Stimulated activated CD4-positive, alpha-beta T cell treated with anti-CD3 and anti-CD28 coated beads, Interleukin-15, amount 100 ng/mL, for 48 hours (primary cell): ENCODE measurements around the gene ST3GAL5.
"Not testable (repeated sequence)": the region's sequence is repeated elsewhere in the genome, so short reads cannot be mapped to it uniquely, and the experiment has no call there.

Source experiments
- DNase-seq, 2 donors: peaks; one replicate each; pipeline ENCODE4 v3.0.0-alpha.2; 2020; ENCODE audit warnings: low read depth in 2 of 2

The ST3GAL5 gene

DNA sequence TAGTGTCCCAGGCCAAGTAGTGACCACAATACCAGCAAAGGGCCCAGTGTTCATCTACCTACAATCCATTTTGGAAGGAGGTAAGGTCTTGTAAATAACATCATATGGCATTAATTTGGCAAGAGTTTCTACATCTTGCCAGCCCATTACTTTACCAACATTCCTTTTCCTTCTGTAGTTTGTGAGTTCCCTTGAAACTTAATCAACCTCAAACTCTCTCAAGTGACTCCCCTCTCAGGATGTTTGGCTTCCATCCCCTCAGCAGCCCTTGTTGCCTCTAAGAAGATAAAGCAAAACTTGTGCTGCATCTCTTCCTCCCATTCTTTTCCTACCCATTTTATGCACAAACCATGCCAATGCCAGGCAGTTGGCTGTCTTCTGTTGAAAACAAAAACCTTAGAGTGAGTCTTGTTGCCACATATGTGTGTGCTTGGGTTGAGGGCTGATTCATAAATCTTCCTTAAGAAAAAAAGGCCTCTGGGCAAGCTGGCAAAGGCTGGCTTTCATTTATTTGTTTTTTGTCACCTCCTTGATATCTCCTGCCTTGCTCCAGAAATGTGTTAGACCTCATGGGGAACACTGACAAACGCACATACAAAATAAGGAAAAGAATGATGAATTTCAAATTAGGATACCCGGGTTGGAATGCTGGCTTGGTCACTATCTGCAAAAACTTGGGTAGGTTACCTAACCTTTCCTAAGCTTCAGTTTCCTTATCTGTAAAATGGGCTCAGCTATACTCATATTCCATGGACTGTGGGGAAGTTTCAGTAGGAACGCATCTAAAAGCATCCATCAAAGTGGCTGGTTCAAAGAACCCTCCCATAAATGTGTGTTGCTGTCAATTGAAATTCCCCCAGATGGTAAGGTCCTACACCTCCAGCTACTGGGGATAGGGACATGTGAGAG, 29.4 kb upstream of the ST3GAL5 start:
- no peak for DNase-seq

DNA sequence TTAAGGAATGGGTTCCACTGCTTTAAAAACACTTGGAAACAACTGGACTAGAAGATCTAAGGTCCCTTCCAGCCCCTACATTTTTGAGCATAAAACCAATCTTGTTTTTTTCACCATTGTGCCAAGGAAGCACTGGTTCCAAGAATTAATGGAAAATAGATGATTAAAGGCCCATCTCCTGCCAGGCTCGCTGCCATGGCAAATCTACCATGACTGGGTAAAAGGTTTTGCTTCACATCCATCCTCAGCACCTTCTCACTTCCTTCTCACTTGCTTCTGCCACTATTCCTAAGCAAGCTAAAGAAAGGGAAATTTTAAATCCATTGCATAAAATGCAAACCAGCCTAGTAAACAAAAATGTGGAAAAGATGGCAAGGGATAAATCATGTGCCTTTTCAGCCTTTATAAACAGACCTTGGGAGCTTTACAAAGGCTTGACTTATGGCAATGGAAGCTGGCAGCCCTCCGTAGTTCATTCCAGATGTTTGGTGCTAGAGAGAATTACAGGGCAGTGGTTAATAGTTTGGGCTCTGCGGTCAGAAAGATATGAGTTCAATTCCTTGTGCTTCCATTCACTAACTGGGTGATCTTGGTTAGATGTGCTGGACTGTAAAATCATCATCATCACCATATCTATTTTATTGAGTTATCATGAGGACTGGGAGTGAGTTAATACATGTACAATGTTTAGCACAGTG, 27.0 kb upstream of the ST3GAL5 start:
- DNase-seq: no peak

DNA sequence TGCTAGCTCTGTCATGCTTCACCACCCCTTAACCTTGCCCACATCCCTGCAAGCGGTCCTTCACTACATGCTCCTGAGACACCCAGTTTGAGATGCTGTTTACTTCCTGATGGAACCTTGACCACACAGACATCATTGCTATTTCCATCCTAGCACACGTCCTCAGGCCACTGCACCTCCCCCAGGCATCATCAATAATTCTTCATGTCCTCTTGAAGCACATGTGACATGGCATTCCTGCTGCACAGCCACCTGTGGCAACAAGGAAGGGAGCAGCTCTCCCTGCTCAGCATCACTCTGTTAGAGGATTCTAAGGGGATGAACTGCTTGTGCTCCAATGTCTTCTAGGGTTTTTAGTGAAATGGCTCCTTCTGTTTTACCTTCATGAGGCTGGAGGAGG, 26.1 kb upstream of the ST3GAL5 start:
- DNase-seq: no peak

DNA sequence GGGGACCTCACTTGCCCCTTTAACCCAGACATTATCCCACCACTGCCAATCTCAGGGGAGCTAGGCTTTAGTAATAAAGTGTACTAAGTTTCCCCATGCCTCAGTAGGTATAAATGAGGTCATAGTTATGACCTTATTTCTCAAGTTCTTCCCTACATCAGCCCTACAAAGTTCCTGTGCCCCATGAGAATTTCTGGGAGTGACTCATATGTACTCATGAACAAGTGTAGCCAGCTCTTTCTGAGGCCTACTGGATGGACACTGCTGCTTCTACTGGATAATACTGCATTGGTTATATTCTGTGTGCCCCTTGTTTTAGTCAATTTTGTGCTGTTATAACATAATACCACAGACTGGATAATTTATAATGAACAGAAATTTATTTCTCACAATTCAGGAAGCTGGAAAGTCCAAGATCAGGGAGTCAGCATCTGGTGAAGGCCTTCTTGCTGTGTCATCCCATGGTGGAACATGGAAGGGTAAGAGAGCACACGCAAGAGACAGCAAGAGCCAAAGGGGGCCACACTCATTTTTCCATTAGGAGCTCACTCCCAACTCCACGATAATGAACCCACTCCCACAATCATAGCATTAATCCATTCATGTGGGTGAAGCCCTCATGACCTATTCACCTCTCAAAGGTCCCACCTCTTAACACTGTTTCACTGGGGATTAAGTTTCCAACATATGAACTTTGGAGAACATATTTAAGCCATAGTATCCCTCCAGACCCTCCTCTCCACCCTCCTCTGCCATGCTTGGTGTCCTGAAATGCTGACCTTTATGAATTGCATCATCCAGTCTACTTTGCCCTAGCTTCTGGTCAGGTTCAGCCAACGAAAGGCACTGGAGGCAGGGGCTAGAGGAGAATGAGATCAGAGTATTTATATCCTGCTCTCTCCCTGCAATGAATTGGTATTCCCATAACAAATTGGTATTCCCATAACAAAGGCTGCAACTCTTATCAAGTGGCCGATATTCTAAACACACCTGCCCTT, 25.4 kb upstream of the ST3GAL5 start:
- no peak for DNase-seq

DNA sequence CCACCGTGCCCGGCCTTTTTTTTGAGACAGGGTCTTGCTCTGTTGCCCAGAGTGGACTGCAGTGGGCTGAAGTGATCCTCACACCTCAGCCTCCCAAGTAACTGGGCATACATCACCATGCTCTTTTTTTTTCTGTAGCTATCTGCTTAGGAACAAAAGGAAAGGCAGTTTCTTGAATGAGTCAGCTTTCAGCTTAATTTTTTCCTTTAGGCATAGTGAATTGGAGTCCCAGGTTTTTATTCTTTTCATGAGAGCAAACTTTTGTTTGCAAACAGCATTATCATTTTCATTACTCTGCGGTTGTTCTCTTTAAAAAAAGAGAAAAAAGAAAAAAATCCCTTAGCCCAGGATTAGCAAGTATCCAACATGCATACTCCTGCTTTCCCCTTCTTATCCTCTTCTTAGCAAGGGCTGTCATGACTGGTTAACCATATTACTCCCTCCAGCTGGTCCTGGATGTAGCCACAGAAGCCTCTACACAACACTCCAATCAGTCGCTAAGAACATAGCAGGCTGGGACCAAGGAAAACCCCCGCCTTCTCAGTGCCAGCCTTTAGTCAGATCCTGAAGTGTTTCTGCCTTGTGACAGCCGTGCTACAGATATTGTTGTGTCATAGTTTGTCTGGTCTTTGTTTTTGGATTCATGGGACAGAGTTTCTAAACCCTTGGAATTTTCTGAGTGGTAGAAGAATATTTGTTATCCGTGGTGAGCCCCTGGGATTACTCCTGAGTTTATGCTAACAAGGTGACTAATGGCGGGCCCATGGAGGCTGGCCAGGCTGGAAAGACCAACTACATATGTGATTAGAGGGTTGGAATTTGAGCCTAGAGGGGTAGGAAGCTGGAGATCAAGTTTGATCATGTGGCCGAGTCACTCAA, 23.3 kb upstream of the ST3GAL5 start:
- DNase-seq: no peak

DNA sequence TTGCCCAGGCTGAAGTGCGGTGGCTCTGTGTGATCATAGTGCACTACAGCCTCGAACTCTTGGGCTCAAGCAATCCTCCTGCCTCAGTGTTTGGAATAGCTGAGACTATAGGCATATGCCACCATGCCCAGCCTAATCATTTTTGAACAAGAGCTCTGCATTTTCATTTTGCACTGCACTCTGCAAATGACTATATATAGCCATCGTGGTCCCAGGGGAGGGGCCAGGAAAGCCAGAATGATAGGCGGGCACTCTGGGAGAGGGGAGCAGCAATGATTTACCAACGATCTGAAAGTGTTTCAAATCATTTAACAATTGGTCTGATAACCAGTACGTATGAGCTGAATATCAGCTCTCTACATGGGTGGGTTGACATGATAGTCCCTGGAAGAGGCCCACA, 22.3 kb upstream of the ST3GAL5 start:
- no peak for DNase-seq

DNA sequence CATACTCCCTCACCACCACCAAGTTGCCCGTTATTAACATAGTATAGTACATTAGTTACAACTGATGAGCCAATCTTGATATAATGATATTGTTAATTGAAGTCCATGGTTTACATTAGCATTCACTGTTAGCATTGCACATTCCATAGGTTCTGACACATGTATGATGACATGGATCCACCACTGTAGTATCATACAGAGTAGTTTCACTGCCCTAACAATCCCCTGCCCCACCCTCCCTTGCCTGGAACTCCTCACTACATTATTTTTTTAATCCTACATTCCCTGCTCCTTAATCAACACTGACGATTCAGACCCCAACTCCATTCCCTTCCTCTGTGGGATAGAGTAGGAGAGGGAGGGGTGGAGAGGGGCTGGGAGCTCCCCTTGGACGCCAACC, 20.2 kb upstream of the ST3GAL5 start:
- no peak for DNase-seq

DNA sequence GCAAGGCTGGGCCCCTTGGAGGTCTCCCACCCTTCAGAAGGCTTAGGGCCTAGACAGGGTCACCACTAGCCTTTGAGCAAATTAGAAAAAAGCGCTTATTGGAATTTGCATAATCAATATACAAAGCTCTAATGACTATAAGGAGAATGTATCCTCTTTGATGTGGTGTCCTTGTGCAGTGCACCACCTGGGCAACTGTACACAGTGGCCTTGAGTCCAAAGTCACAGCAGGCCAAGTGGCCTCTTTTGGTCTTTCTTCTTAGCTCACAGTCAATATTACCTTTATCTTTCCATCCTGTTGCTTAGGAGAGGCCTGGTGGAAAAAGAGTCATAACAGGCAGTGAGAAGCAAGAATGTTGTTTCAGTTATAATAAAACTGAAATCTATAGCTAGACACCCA, 19.7 kb upstream of the ST3GAL5 start:
- DNase-seq: no peak

DNA sequence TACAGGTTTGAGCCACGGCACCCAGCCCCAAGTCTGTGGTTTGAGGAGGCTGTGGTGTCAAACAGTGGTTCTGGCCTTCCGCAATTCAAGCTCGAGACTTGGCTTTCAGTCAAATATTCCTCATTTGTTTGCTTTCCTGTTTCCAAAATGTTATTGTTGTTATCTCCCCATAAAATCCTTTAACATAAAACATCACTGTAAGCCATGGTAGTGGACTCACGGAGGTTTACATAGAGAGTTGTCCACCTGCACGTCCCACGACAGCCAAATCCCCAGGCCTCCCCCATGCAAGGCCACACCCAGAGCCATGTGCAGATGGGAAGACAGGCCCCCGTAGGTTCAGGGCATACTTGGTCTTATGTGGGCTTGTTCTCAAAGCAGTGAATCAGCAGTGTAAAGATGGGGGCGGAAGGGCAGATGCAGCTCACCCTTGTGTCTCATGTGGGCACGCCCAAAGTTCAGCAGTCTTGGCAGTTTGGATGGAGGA, 18.9 kb upstream of the ST3GAL5 start:
- DNase-seq: no peak

DNA sequence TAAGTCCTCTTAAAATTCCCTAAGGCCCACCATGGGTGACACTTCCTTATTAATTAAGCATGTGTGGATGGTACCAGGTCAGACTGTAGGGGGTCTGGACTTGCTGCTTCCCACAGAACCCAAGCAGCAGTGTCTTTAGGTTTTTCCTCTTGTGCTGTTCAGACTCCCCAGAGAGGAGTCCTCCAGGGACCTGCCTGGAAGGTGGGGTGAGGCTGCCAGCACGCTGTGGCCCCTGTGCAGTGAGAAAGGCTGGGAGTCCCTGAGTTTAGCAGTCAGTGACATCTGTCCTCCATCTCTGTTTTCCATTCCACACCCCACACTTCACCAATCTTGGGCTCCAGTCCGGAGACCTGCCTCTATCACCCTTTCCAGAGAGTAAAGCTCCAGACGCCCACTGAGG, 18.0 kb upstream of the ST3GAL5 start:
- DNase-seq: no peak

DNA sequence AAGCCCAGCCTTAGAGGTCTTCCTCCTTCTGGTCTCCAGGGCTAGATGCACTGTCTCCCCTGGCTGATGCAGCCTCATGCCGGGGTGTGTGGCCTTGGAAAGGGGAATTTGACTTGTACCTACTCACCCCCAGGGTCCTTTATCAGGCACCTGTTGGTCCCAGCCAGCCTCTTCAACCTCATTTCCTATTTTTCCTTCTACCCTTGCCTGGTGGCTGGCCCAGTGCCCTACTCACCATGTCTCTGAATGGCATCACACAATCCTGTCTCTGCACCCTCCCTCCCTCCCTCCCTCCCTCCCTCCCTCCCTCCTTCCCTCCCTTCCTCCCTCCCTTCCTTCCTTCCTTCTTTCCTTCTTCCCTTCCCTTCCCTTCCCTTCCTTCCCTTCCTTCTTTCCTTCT, 17.1 kb upstream of the ST3GAL5 start:
- DNase-seq: no peak

DNA sequence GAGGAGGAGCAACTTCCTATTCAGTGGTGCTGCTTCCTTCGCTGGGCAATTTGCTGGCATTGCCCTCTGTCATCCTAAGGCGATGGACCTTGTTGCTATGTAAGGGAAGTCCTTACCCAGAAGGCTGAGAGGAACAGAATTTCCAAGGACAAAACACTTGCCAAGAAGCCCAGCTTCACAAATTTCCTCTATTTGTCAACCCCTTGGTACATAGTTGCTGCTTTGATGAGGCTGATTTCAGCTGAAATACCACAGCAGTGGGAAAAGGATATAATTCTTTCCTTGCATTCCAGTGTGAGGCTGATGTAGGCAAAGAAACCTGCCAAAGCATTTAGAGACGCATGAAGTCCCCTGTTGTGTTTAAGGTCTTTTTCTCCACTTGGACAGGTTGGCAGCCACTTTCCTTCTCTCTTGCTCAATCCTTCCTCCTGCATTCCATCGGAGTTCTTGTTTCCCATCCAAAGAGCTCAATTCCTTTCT, 16.4 kb upstream of the ST3GAL5 start:
- DNase-seq: no peak

DNA sequence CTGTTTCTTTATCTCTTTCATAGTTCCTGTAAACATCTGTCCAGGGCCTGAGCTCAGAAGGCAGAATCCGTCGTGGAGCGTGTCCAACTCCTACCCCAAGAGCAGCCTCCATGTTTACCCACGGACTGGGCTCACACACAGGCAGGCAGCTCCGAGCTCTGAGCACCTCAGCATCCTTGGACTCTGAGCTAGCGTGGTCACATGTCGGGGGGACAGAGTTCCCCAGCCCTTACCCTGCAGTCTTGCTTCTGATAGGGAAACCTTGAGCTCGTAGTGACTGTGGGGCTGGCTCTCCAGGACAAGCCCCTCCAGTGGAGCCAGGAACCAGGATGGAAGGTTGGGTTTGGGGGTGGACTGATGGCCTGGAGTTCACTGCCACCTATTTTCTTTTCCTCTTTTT, 15.1 kb upstream of the ST3GAL5 start:
- DNase-seq: no peak

DNA sequence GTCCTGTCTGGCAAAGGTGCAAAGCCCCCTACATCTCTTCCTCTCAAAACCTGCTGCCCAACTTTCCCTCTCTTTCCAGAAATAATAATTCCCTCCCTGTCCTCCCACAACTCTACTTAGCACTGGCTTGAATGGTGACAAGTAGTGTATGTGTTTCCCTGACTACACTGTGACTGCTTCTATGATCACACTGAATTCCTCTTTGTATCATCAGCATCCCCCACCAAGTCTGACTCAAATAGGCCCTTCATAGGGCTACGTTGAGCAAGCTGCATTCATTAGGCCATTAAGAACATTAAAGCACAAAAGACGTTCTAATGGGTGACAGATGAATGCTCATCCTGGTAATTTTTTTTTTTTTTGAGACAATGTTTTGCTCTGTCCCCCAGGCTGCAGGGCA, 13.7 kb upstream of the ST3GAL5 start:
- no peak for DNase-seq

DNA sequence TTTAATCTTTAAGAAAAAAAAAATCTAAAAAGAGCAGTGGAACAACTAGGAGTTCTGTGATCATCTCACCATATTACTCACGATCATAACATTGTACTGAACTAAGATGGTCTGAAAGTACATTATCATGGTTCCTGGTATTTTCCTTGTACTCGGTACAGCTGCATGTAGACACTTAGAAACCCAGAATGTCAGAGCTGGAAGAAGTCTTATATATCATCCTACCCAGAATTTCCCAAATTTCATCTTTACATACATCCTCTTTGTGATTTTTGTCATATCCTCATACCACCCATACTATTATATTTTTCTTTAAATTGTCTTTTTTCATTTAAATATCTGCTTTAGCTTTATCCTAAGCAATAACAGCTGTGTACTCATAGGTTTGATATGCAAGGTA, 12.4 kb upstream of the ST3GAL5 start:
- DNase-seq: no peak

DNA sequence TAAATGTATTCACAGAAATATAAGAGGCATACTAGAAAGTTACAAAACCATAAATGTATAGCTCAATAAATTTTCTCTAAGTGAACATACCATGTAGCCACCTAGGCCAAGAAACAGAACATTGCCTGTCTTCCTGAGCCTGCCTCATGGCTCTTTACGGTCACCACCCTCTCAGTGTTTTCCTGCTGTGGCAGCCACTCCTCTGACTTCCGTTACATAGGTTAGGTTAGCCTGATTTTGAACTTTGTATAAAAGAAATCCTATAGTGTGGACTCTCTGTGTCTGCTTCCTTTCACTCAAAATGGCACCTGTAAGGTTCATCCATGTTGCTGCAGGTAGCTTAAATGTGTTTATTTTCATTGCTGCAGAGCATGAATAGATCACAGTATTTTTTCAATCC, 11.6 kb upstream of the ST3GAL5 start:
- no peak for DNase-seq

DNA sequence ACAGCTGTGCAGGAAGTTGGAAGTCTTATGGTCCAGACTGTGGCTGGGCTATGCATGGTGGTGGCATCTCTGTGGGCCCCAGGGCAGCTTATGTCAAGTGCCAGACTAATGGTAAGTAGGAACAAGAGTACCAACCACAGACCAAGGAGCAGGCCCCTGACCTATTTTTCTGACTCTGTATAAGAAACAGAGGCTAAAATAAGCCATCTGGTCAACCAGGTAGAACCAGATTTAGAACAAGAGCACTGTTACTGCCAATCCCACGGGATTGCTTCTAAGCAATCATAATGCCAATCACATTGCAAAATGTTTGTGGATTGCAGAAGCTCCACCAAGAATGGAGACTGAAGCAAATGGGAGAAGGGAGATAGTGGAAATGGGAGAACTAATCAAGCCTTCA, 11.1 kb upstream of the ST3GAL5 start:
- DNase-seq: no peak

DNA sequence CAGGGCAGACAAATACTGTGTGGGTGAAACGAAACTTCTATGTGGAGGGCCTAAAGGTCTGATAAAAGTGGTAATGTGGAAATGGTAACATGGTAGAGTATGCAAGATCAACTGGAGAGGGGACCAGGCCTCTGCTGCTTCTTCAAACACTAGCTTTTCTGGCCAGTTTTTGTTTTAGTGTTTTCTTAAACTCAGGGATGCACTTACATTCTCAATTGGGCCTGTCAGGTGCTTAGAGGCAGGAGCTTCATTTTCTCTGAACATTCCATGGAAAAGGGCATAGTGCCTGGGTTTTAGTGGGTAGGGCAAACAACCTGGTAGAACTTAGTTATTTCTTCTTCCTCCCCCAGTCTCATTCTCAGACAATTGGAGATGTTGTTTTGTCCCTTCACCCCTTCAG, 10.5 kb upstream of the ST3GAL5 start:
- DNase-seq: no peak

DNA sequence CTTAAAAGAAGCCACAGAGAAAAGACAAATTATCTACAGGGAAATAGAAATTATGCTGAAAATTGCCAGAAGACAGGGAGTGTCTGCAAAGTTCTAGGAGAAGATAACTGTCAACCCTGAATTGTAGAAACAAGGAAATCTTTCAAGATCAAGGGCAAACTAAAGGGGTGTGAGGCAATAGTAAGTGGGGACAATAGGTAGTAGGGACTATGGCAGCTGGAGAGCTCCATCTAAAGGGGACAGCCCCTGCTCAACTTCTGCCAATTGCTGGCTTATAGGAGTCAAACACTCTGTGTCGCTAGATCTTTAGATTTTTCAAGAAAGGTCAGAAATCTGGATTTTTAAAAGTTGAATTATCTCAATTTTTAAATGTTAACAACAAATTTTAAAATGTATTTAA, 10.1 kb upstream of the ST3GAL5 start:
- DNase-seq: no peak

DNA sequence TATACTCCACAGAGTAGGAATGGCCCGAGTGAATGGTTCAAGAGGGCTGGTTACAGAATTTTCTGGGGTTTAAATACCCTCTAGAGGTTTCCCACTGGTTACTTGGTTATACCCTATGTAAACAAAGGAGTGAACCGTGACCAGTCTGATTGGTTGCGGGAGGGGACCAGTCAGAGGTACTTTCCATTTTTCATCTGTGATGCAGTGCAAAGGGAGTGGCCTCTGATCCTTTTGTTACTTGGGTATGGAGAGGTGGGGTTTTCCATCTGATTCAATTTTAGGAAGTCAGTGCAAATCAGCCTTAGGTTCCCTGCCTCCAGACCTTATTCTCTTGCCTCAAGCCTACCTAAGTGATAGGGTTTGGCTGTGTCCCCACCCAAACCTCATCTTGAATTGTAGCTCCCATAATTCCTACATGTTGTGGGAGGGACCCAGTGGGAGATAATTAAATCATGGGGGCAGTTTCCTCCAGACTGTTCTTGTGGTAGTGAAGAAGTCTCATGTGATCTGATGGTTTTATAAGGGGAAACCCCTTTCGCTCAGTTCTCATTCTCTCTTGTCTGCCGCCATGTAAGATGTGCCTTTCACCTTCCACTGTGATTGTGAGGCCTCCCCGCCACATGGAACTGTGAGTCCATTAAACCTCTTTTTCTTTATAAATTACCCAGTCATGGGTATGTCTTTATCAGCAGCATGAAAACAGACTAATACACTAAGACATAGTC, 5.9 kb upstream of the ST3GAL5 start:
- not testable (repeated sequence) for DNase-seq
